Colon (tissue), 2 donors: Measurements from ENCODE around the gene TMEM30A.
A peak's percentile ranks its signal among the peaks of the same experiment; 100 is the strongest.

Experiments used
- FAIRE-seq: peaks from 2 replicates; lab custom pipeline; 2012; peaks lifted over from hg19 to GRCh38; lab: Jason Lieb, UNC
- donor health status: control.
- donor health status: control.

TMEM30A gene

DNA sequence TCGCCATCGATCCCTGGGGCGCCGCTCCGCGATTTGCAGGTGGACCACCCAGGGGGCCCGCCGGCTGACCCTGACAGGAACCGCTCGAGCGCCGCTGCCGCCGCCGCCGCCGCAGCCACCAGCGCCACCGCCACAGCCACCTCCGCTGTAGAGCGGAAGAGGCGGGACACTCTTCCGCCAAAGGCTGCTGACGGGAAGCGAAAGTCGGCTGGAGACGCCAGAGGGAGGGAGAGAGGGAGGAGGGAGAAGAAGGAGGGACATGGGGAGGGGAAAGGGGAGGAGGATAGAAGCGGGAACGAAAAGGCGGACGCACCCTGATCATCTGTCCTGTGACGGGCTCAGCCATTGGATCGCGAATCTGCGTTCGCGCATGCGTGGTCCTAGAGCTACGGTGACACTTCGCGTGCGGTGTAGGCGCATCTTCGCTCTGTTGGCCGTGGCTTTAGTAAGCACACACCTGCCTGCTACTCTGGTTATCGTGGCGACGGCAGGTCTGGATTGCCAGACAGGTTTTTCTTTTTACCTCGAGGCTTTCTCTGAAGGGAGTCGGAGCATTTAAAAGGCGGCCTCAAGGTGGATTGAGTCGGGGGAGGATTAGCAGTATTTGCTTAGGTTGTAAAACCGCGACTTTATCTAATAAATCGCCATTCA, at the start of gene TMEM30A:
TMEM30A (minus strand) TSS at position 161 of the 651 bp plus-strand sequence; CDS start at position 7, 154 bp downstream.
- peak; percentile 97 for FAIRE-seq

DNA sequence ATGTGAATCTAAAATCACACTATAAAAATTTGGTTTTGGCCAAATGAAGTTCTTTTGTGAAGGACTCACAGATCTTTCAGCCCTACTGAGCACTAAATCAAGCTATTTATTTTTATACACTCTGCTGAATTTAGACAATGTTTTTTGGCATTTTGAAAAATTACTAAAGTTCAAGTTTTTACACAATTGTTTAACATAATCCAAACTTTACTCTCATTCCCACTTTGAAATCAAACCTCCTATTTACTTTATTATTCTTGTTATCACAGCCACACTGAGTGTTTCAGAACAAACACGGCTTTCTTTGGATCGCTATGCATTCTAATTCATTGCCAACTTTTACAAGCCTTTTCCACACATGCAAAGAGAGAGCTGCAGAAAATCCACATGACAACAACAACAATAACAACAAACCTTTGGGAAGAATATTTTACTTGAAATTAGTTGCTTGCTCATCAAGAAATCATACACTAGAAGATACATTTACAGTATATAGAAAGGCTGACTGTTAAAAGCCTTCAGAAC, 49.1 kb upstream of the TMEM30A start:
- no peak for FAIRE-seq

DNA sequence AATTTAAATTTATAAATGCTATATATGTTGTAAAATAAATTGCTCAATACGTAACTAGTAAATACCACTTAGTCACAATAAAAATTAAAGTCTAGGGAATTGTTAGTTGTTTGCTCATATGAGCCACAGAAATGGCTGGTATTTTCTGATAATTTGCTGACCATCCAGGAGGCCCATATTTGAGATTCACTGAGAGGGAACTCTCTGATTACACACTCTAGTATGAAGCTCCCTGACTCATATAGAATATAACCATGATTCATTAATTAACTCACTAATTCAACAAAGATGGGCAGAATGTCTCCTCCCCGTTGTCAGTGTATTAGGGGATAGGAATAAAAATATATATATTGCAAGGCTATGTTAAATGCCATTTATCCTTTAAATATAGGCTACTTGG, 46.6 kb upstream of the TMEM30A start:
- FAIRE-seq: no peak

- no peak for FAIRE-seq
Observed at GRCh38 chr6:75329703-75330102, 45.1 kb upstream of the TMEM30A start.

- FAIRE-seq: no peak
Observed at GRCh38 chr6:75327807-75328206, 43.2 kb upstream of the TMEM30A start.

DNA sequence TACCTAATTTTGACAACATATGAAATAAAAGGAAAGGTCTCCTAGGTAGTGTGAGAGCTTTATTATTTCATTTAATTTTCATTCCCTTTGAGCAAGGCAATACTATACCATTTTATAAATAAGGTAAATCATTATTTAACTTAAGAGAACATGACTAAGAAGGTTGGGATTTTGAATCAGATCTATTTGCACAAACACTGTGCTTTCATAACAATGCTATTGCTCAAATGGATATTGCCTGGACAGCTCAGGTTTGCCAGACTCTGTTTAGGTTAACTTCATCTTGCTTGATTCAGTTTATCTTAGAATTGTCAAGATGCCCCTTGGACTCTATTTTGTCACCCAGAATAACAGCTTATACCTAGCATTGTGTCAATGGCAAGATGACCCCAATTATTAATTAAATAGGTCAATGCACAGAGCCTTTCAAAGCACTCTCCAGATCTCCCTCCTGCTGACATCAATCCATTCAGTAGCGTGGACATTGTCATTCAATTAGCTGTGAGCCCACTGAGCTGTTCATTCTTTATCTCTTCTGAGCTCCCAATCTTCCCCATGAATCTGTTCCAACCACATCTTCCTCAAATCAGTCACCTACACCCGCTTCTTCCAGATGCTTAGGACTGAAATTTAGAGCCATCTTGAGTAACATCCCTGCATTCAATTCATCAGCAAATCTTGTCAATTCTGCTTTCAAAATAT, 42.1 kb upstream of the TMEM30A start:
- no peak for FAIRE-seq

GRCh38 chr6:75318900-75319299, 34.3 kb upstream of the TMEM30A start:
- FAIRE-seq: no peak

DNA sequence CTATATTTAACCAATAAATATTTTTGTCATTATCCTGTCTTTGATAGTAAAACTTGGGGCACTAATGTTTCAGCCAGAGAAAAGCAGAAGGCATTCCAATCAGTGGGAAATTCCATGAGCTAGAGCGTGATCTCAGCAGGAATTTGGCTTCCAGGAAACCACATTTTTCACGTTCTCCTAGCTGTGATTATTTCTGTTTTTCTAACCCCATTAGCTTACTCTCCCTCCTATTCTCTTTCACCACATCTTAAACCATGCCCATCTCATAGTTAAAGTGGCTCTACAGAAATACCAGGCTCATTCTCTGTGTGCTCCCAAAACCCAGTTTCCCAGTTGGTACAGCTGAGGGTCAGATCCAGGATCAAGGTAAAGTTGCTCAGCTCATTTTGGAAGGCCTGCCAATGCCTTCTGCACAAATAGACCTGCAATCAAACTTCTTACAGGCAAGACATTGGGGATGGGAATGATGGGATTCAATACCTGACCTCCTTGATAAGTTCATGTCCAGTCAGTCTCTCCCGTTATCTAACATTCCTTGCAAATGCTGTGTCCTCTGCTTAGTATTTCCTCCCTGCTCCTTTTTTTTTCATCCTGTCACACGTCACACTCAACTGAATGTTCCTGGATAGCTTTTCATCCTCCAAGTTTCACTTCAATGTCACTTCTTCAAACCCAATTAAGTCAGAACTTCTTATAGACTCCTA, 33.1 kb upstream of the TMEM30A start:
- FAIRE-seq: no peak

GRCh38 chr6:75315978-75316377, 31.4 kb upstream of the TMEM30A start:
- no peak for FAIRE-seq

DNA sequence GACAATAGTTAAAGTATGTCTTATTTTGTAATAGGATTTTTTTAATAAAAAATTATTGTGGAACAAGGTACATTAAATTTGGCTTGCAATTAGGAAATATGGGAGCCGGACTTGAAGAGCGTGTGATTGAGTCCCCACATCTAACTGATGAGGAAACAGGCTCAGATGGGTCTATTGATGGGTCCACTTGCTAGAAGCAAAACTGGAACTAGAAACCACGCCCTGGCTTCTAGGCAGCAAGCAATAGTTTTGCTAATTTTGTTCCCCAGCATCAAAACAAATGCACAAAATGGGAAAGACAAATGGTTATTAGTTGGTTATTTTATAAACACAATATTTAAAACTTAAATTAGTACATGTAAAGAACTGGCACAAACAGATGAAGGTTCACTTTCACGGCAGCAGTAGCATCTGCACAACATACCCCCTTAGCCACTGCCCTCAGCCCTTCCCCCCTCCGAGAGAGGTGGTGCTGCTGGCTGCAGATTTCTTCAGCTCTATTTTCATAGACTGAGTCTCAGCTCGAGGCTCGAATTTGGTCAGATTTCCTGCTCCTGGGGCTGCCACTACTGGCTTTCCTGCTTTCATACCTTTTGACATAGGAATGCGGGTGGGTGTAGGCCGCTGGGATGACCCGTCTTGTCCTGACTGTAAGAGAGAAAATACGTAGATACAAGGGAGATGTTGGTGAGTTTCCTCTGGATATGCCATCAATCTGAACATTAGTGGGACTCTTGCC, 23.8 kb upstream of the TMEM30A start:
- no peak for FAIRE-seq

DNA sequence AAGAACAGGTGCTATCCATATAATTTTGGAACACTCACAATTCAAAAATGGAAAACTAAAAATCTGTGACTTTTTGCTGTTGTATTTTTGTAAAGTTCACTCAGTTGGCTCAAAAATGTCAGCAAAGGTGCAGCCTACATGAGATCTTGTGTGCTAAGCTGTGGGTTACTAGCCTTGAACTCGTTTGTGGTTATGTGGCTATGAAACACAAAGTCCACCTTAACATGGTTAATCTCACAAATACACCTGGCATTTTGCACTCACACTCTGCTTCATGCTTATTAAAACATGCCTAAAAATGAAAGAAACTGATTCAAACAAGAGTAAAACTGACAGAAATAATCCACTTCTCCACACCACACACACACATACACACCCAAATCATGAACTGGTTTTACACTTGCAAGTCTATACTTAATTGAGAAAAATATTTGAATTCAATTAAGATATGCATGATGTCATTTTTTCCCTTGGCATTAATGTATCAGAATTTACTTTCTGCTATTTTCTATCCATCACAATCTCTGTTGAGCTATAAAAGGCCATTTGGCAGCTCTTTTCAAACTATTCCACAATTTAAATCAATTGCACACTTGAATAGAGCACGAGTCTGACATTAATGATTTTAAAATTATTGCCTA, 22.9 kb upstream of the TMEM30A start:
- no peak for FAIRE-seq

DNA sequence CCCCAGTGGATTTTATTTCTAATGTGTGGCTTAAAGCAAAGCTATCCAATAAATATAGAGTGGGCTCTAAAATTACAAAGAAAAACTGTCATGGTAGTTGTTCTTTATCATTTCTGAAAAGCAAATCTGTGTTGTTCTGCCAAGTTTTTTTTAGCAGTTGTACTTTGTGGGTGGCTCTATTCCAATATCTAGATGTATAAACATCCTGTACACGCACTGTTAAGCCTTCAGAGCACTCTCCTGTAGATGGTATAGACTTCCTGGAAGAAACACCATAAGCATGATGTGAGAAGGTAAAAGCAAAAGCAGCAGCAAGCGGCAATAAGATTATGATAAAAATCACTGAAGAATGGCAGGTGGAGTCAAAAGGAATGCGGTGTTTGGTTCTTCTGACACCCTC, 21.5 kb upstream of the TMEM30A start:
- no peak for FAIRE-seq

DNA sequence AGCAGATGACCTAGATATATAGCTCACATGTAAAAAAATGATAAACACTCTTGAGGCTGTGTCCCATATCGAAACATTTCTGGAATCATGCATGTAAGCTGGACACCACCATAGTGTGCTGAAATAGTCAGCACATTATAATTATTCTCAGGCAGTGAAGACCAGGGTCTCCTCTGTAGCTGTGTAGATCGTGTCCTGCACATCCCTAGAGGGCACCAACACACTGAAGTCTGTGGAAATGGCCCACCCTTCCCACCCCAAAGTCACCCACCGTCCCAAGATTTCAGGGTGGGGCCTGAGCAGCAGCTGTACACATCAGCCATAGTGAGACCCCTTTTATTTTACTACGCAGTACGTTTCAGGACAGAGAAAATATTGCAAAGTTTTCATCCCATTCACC, 21.0 kb upstream of the TMEM30A start:
- FAIRE-seq: no peak

GRCh38 chr6:75302280-75302679, 17.7 kb upstream of the TMEM30A start:
- no peak for FAIRE-seq

DNA sequence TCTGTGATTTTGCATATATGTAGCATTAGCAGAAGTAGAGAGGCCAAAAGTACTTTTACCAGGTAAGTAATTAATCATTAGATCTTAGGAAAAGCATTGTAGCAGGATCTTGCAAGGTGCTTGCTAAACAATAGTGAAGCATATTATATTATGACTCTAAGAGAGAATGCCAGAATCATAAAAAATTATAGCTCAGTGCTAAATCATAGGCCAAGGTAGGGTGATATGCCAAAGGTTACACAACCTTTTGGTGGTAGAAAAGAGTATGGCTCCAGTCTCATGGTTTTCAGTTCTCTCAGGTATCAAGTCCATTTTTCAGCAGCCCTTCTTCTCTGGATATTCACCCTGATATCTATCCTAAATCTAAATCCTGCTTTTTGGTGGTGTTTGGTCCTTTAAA, 16.9 kb upstream of the TMEM30A start:
- FAIRE-seq: no peak

DNA sequence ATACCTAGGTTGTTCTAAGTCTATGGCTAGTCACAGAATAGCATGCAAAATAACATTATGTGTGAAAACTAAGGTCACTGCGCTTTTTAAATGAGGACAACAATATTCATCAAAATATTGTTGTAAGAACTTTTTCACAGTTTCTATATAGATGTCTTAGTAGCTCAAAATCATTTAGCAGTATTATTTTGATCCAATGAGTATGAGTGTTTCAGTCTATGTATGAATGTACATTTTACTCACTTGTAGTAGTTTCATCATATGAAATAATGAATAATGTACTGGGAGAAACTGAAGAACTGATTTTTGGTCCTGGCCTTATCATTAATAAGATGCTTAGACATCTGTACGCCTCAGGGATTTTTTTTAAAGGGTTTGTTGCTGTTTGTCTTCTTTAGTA, 16.5 kb upstream of the TMEM30A start:
- no peak for FAIRE-seq

DNA sequence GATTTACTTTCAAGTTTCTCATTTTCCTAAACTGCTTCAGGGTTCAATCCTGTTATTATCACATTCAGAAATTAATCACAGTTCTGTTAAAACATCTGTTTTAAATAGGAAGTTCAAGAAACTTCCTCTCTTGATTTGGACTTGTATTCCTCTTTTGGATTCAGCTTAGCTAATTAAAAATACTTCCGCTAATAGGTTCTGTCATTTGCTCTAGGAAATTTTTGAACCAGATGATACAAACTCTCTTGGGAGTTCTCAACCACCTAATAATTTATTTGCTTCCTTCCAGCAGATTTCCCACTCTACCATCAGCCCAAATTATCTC, 15.9 kb upstream of the TMEM30A start:
- no peak for FAIRE-seq

DNA sequence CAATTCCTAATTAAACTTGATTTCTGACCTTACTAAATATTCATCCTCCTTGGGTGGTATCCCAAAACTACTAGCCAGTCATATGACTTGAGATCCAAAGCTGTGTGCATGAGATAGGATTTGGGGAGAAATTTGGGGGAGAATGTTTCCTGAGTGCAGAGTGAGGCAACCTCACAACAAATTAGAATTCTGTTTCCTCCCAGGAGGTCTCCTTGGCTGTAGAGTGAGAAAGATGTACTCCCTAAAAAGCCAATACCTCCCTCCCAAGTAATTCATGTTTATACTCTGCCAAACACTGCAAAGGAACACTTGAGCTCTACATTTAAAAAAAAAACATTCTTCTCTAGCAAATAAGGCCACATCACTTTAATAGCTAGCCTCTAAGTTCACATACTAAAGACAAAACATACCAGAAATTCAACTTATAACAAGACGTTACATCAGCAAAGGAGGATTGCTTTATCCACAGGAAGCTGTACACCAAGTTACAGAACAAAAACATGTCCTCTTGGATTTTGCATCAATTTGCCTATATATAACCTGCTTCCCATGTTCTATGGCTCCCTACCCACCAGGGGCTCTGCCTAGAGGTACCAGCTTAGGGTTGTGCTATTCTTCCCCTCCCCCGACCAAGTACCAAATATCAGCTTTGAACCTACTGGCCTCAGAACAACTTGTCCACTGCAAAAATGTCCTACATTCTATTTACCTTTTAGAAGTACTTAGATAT, 15.4 kb upstream of the TMEM30A start:
- FAIRE-seq: no peak

GRCh38 chr6:75296811-75297779, 12.5 kb upstream of the TMEM30A start:
- peak; percentile 97 for FAIRE-seq

GRCh38 chr6:75292555-75292954, 8.0 kb upstream of the TMEM30A start:
- FAIRE-seq: no peak
